WTC11 (cell line): Measurements from ENCODE around the gene RBM43.

Source experiments
- FOXK1 ChIP-seq: sonication (generic); formaldehyde crosslinking; IDR thresholded peaks from 2 replicates; pipeline ENCODE4 v1.8.0; 2022; ENCODE audit warnings: mild to moderate bottlenecking, moderate library complexity, missing genetic modification reagents
- NR2C2 ChIP-seq: sonication (generic); formaldehyde crosslinking; IDR thresholded peaks from 2 replicates; pipeline ENCODE4 v1.8.0; 2022; ENCODE audit warnings: mild to moderate bottlenecking, missing genetic modification reagents
- ZNF138 ChIP-seq: sonication (generic); formaldehyde crosslinking; conservative IDR thresholded peaks from 2 replicates; pipeline ENCODE4 v1.8.1; 2022; ENCODE audit warnings: mild to moderate bottlenecking, moderate library complexity, missing genetic modification reagents
- TF ChIP-seq, protein P1 (sequence below): fragments of 200-600 bp; IDR thresholded peaks from 2 replicates; pipeline ENCODE4 v1.8.0; 2022; ENCODE audit warnings: antibody characterized with exemption
- TF ChIP-seq, protein P2 (sequence below): sonication (generic); formaldehyde crosslinking; IDR thresholded peaks from 2 replicates; pipeline ENCODE4 v1.8.0; 2022; ENCODE audit warnings: mild to moderate bottlenecking, missing genetic modification reagents

DNA sequence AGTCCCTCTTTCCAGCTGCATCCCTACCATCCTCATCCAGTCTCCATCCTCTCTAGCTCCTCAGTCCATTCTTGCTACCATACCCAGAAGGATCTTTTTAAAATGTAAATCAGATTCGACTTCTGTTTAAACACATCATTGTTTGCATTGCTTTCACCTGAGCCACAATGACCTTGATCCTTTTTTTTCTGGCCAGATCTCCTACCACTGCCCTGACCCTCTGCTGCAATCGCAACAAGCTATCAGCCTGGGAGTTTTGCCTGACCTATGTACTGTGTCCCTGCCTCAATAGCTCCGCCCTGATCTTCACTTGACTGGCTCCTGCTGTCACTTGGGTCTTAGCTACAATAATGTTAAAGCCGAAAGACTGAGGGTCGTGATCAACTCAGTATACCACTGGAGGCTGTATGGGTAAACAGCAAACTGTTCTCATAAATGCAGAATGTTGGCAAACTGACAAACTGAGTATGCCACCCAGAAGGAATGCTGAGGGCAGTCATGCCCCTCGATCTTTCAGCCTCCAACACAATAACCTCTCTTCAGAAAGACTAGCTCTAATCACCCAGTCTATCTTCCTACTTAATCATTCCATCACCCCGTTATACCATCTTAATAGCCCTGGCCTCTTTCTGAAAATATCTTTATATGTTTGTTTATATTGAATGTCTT is 2.6 kb upstream of the RBM43 start:
- TF ChIP-seq, protein P1, sequence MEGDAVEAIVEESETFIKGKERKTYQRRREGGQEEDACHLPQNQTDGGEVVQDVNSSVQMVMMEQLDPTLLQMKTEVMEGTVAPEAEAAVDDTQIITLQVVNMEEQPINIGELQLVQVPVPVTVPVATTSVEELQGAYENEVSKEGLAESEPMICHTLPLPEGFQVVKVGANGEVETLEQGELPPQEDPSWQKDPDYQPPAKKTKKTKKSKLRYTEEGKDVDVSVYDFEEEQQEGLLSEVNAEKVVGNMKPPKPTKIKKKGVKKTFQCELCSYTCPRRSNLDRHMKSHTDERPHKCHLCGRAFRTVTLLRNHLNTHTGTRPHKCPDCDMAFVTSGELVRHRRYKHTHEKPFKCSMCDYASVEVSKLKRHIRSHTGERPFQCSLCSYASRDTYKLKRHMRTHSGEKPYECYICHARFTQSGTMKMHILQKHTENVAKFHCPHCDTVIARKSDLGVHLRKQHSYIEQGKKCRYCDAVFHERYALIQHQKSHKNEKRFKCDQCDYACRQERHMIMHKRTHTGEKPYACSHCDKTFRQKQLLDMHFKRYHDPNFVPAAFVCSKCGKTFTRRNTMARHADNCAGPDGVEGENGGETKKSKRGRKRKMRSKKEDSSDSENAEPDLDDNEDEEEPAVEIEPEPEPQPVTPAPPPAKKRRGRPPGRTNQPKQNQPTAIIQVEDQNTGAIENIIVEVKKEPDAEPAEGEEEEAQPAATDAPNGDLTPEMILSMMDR: no peak
- no peak for TF ChIP-seq NR2C2 (CRISPR knock-in tag)
- TF ChIP-seq, protein P2, sequence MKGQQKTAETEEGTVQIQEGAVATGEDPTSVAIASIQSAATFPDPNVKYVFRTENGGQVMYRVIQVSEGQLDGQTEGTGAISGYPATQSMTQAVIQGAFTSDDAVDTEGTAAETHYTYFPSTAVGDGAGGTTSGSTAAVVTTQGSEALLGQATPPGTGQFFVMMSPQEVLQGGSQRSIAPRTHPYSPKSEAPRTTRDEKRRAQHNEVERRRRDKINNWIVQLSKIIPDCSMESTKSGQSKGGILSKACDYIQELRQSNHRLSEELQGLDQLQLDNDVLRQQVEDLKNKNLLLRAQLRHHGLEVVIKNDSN (CRISPR knock-in tag): no peak
- no peak for TF ChIP-seq FOXK1 (CRISPR knock-in tag)
- TF ChIP-seq ZNF138 (CRISPR knock-in tag): no peak
